DND-41 (cell line): ENCODE results near the gene TAX1BP3.

Experiments used
- ATAC-seq: fragments of 200-7000 bp; cut with Tn5 transposase; 3 replicates; pipeline ENCODE4 v1.9.1; 2021; ENCODE audit warnings: low read depth; ENCODE audit not compliant: insufficient read depth
- DNase-seq: peaks from one replicate; pipeline ENCODE4 v3.0.0-alpha.2; 2020
- H2AFZ ChIP-seq: 2 replicates; pipeline ENCODE4 v1.6.0; 2012; ENCODE audit warnings: low read depth, low read length
- H3K27ac ChIP-seq: 2 replicates; pipeline ENCODE4 v1.5.1; 2012; ENCODE audit warnings: low read length, inconsistent platforms
- H3K27me3 ChIP-seq: fragments of 200-600 bp; sonication (generic); 2 replicates; pipeline ENCODE4 v1.6.0; 2012; ENCODE audit warnings: low read length, mild to moderate bottlenecking, inconsistent platforms; ENCODE audit not compliant: insufficient read depth, poor library complexity
- H3K36me3 ChIP-seq: 2 replicates; pipeline ENCODE4 v1.5.1; 2012; ENCODE audit warnings: low read length, inconsistent platforms; ENCODE audit not compliant: insufficient read depth
- H3K4me1 ChIP-seq: 2 replicates; pipeline ENCODE4 v1.5.1; 2012; ENCODE audit warnings: mild to moderate bottlenecking, low read length; ENCODE audit not compliant: insufficient read depth
- H3K4me2 ChIP-seq: 2 replicates; pipeline ENCODE4 v1.6.0; 2012; ENCODE audit warnings: mild to moderate bottlenecking, moderate library complexity, low read length, inconsistent platforms; ENCODE audit not compliant: insufficient read depth
- H3K4me3 ChIP-seq, 2 experiments: fragments of 200-600 bp in 1 of 2; shearing (Covaris generic) in 1 of 2; 2 replicates each; pipeline ENCODE4 v1.5.1; 2012 to 2016; ENCODE audit warnings: inconsistent platforms in 2 of 2, low read length in 2 of 2, mild to moderate bottlenecking in 2 of 2, low read depth in 1 of 2, moderate library complexity in 1 of 2
- H3K79me2 ChIP-seq: 2 replicates; pipeline ENCODE4 v1.6.0; 2012; ENCODE audit warnings: low read length, inconsistent platforms; ENCODE audit not compliant: insufficient read depth
- H3K9ac ChIP-seq: 2 replicates; pipeline ENCODE4 v1.6.0; 2012; ENCODE audit warnings: low read depth, mild to moderate bottlenecking, inconsistent platforms, low read length, moderate library complexity
- H3K9me3 ChIP-seq: 2 replicates; pipeline ENCODE4 v1.5.1; 2012; ENCODE audit warnings: low read length, moderate library complexity, mild to moderate bottlenecking, inconsistent platforms; ENCODE audit not compliant: insufficient read depth, severe bottlenecking
- H4K20me1 ChIP-seq: 2 replicates; pipeline ENCODE4 v1.6.0; 2012; ENCODE audit warnings: low read length; ENCODE audit not compliant: insufficient read depth
- CTCF ChIP-seq: IDR thresholded peaks from 2 replicates; pipeline ENCODE4 v1.5.1; 2012; ENCODE audit warnings: borderline replicate concordance, low read length, moderate library complexity, mild to moderate bottlenecking; ENCODE audit not compliant: poor library complexity, severe bottlenecking; ENCODE audit errors: extremely low read depth
- EZH2 ChIP-seq: IDR thresholded peaks from 3 replicates; pipeline ENCODE4 v1.6.1; 2012; ENCODE audit warnings: borderline replicate concordance, low read depth, mild to moderate bottlenecking, moderate library complexity, low read length, inconsistent platforms; ENCODE audit not compliant: severe bottlenecking

The TAX1BP3 gene

DNA sequence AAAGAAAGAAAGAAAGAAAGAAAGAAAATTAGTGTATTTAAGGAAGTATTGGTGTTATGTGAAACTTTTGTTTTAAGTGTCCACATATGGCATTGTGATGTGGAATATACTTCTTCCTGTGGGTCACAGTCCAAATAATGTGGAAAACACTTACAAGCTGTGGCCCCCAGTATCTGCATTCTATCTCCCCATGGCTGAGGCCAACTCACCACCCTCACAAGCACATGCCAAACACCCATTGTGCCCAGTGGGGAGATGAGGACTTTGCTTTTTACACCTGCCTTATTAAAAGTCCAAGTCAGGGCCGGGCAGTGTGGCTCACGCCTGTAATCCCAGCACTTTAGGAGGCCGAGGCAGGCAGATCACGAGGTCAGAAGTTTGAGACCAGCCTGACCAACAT, 31.6 kb upstream of the TAX1BP3 start:
- no peak for ATAC-seq
- Histone ChIP-seq H4K20me1 (no peaks in the 10 kb centered on the region), H3K27me3 (peaks cover 8% of the 10 kb centered on the region), H3K36me3 (no peaks in the 10 kb centered on the region), H3K27ac (no peak overlapping the region), H3K4me3 (no peak overlapping the region), H3K4me1 (peaks cover 19% of the 10 kb centered on the region), H3K9me3 (peaks cover 3% of the 10 kb centered on the region), H3K4me2 (no peak overlapping the region), H3K79me2 (no peaks in the 10 kb centered on the region), H3K9ac (no peak overlapping the region), H2AFZ (no peak overlapping the region)
- no peak for TF ChIP-seq CTCF
- TF ChIP-seq EZH2 = no peak
- no peak for DNase-seq

DNA sequence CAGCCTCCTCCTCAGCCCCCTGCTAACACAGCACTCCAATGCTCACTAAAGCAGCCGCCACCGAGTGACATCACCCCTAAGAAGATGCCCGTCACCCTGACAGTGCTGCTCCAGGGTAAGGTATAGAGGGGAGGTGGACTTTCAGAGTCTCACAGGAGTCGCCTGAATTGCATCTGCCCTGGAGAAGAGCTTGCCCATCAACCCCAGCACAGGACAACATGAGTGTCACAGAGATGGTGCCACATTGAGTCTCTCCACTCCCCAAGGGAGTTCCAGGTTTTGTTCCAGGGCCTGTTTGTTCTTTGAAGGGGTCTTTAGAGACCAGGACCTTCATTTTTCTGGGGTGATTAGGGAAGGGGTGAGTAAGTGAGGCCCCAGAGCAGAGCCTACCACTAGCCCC, 29.8 kb upstream of the TAX1BP3 start:
- H3K4me2 ChIP-seq = no peak overlapping the region

GRCh38 chr17:3697103-3697476, 28.7 kb upstream of the TAX1BP3 start:
- ATAC-seq (no peak), DNase-seq (no peak)
- Histone ChIP-seq H3K9ac (no peak overlapping the region), H2AFZ (no peak overlapping the region), H3K4me3 (peak overlapping the region in 1 of 2 experiments; percentile 63; a peak in 1 of 4 replicates), H3K27ac (no peak overlapping the region), H3K4me1 (peaks cover 23% of the 10 kb centered on the region), H3K36me3 (no peaks in the 10 kb centered on the region), H3K27me3 (peaks cover 8% of the 10 kb centered on the region), H4K20me1 (no peaks in the 10 kb centered on the region), H3K79me2 (no peaks in the 10 kb centered on the region), H3K4me2 (peak overlapping the region; percentile 96; the same call in 1 of the 2 replicates), H3K9me3 (peaks cover 3% of the 10 kb centered on the region)
- TF ChIP-seq CTCF = no peak
- TF ChIP-seq EZH2 = no peak

More for the DNA sequence above, 29.8 kb upstream of the TAX1BP3 start:
- no peaks in the 10 kb centered on the region for H3K79me2 ChIP-seq
- H3K4me1 ChIP-seq = peaks cover 23% of the 10 kb centered on the region
- H3K27me3 ChIP-seq = peaks cover 8% of the 10 kb centered on the region
- TF ChIP-seq EZH2 = no peak
- no peak for TF ChIP-seq CTCF
- H3K9ac ChIP-seq = no peak overlapping the region
- H2AFZ ChIP-seq = no peak overlapping the region
- H3K36me3 ChIP-seq = no peaks in the 10 kb centered on the region
- no peak overlapping the region for H3K27ac ChIP-seq
- H4K20me1 ChIP-seq = no peaks in the 10 kb centered on the region
- no peak overlapping the region for H3K4me3 ChIP-seq
- H3K9me3 ChIP-seq = peaks cover 3% of the 10 kb centered on the region
- ATAC-seq = no peak
- no peak for DNase-seq
